Bronchial epithelial cell (primary cell): ENCODE data around the gene NDUFA3. TPM values are rescaled to one million over a fixed set of nuclear protein-coding genes. Genes with fewer than 3 reads are reported as not detected.

Source experiments
- DNase-seq: peaks from one replicate; pipeline ENCODE4 v3.0.0-alpha.2; 2010; ENCODE audit warnings: low read depth
- FAIRE-seq: peaks from 2 replicates; lab custom pipeline; 2011; peaks lifted over from hg19 to GRCh38; lab: Jason Lieb, UNC
- H3K27me3 ChIP-seq: 2 replicates; pipeline ENCODE4 v1.5.1; 2011; ENCODE audit warnings: low read length; ENCODE audit not compliant: control insufficient read depth, insufficient read depth
- H3K36me3 ChIP-seq: 2 replicates; pipeline ENCODE4 v1.5.1; 2011; ENCODE audit warnings: low read length; ENCODE audit not compliant: control insufficient read depth, insufficient read depth
- H3K4me3 ChIP-seq: 2 replicates; pipeline ENCODE4 v1.5.1; 2011; ENCODE audit warnings: mild to moderate bottlenecking, low read depth, low read length, control low read depth
- total RNA-seq: library from RNA; depleted of rRNA; stranded (reverse); fragments of >200 nt; gene quantifications from 2 replicates; pipeline ENCODE4 v1.2.1, GENCODE V29; 2014
- TF ChIP-seq, protein P1 (sequence below): IDR thresholded peaks from 2 replicates; pipeline ENCODE4 v1.5.1; 2011; ENCODE audit warnings: mild to moderate bottlenecking, moderate library complexity, low read length, control low read depth, inconsistent platforms; ENCODE audit not compliant: insufficient read depth, severe bottlenecking

NDUFA3 gene
- total RNA-seq, 1 donor from 2014 or later: 6.1 TPM

DNA sequence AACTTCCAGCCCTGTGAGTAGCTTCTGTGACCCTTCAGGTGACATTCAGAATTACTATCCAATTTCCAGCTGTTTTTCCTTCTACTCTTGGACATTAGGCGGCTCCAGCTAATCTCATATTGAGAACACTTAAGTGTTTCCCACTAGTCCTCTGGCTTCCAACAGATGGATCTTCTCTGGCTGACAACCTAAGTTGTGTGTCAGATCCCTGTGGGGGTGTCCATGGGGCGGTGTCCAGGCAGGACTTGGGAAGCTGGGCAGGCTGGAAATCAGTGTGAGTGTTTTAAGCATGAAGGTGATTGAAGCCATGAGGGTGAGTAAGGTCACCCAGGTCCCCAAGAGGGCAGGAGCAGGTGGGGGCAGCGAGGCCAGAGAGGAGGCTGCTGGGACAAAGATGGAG is 45.0 kb downstream of the NDUFA3 start:
- no peak for DNase-seq
- Histone ChIP-seq H3K36me3 (peaks cover 69% of the 10 kb centered on the region), H3K4me3 (no peak overlapping the region), H3K27me3 (no peaks in the 10 kb centered on the region)
- FAIRE-seq: no peak
- TF ChIP-seq, protein P1, sequence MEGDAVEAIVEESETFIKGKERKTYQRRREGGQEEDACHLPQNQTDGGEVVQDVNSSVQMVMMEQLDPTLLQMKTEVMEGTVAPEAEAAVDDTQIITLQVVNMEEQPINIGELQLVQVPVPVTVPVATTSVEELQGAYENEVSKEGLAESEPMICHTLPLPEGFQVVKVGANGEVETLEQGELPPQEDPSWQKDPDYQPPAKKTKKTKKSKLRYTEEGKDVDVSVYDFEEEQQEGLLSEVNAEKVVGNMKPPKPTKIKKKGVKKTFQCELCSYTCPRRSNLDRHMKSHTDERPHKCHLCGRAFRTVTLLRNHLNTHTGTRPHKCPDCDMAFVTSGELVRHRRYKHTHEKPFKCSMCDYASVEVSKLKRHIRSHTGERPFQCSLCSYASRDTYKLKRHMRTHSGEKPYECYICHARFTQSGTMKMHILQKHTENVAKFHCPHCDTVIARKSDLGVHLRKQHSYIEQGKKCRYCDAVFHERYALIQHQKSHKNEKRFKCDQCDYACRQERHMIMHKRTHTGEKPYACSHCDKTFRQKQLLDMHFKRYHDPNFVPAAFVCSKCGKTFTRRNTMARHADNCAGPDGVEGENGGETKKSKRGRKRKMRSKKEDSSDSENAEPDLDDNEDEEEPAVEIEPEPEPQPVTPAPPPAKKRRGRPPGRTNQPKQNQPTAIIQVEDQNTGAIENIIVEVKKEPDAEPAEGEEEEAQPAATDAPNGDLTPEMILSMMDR: no peak

DNA sequence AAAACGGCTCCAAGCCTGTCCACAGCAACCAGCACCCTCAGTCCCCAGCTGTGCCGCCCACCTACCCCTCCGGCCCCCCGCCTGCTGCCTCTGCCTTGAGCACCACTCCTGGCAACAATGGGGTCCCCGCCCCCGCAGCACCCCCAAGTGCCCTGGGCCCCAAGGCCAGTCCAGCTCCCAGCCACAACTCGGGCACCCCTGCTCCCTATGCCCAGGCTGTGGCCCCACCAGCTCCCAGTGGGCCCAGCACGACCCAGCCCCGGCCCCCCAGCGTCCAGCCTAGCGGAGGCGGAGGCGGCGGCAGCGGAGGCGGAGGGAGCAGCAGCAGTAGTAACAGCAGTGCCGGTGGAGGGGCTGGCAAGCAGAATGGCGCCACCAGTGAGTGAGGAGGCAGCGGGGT is 45.5 kb downstream of the NDUFA3 start:
- TF ChIP-seq, protein P1: no peak
- H3K36me3 ChIP-seq: peaks cover 68% of the 10 kb centered on the region
- H3K4me3 ChIP-seq: no peak overlapping the region
- no peaks in the 10 kb centered on the region for H3K27me3 ChIP-seq
- FAIRE-seq: no peak
- DNase-seq: no peak

DNA sequence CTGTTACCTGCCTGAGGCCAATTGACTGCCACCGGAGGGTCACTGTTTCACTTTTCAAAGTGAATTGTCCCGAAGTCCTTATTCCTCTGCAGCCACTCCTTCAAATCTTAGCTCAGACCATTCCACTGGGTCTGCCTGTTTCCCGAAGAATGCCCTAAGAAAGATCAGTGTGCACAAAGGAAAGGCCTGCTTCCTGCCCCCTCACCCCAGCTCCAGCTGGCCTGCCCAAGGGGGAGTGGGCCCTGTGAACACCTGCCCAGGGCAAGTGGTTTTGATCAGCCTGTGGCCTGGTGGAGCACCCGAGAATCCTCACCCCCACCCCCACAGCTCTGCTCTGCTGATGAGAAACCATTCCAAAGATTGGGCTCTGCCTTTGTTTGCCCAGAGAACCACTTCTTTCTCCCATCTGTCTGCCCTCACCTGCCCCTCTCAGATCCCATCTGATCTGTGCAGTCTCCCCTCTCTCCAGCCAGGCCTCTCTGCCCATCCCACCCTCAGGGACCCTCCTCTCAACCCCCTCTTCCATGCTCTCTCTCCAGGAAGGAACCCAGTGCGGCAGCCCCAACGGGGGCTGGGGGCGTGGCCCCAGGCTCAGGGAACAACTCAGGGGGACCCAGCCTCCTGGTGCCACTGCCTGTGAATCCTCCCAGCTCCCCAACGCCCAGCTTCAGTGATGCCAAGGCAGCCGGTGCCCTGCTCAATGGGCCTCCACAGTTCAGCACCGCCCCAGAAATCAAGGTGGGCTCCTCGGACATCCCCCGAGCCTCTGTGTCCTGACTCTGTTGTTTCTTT is 46.6 kb downstream of the NDUFA3 start:
- H3K4me3 ChIP-seq: no peak overlapping the region
- FAIRE-seq (no peak), DNase-seq (no peak)
- TF ChIP-seq, protein P1: no peak
- H3K36me3 ChIP-seq: peaks cover 63% of the 10 kb centered on the region
- H3K27me3 ChIP-seq: no peaks in the 10 kb centered on the region

DNA sequence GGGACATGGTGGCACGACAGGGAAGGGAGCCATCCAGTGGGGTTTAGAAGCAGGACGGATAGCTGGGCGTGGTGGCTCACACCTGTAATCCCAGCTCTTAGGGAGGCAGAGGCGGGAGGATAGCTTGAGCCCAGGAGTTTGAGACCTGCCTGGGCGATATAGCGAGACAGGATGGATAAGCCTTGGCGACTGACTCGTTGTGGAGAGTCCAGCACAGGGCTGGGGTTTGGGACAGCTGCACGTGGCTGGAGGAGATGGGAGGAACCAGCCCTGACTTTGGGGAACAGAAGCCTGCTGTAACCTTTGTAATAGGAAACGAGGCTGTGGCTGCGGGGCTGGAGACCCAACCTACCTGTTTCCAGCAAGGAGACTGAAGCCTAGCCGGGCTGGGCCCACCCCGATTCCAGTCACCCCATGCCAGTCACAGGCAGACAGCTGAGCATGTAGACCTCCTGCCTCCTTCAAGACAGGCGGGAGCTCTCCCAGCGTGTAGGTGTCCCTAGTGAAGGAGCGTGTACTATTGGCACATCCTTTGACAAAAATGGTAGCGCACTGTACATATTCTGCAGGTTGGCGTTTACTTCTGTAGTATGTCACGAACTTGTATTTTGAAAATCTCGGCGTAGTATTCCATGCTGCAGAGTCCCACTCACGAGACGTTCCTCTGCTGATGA is 48.8 kb downstream of the NDUFA3 start:
- Histone ChIP-seq H3K36me3 (peaks cover 62% of the 10 kb centered on the region), H3K4me3 (no peak overlapping the region), H3K27me3 (no peaks in the 10 kb centered on the region)
- FAIRE-seq (no peak), DNase-seq (no peak)
- TF ChIP-seq, protein P1: no peak

DNA sequence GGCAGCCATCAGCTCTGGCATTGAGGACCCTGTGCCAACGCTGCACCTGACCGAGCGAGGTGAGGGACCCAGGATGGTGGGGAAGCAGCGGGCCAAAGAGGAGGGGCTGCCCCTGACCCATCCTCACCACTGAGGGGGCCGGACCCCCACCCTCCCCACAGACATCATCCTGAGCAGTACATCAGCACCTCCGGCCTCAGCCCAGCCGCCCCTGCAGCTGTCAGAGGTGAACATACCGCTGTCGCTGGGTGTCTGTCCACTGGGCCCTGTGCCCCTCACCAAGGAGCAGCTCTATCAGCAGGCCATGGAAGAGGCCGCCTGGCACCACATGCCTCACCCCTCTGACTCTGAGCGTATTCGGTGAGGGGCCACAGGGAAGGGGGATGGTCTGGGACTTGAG is 49.6 kb downstream of the NDUFA3 start:
- no peaks in the 10 kb centered on the region for H3K27me3 ChIP-seq

More for the DNA sequence above, 49.6 kb downstream of the NDUFA3 start:
- DNase-seq: no peak
- Histone ChIP-seq H3K4me3 (no peak overlapping the region), H3K36me3 (peaks cover 61% of the 10 kb centered on the region)
- no peak for FAIRE-seq
- TF ChIP-seq, protein P1: no peak
